Right lobe of liver (tissue), 6 donors: ENCODE data around the gene APH1B. TPM values are rescaled to one million over a fixed set of nuclear protein-coding genes. Genes with fewer than 3 reads are reported as not detected.

ENCODE experiments used
- ATAC-seq, 4 donors: fragments of 200-7000 bp; cut with Tn5 transposase; one replicate each; pipeline ENCODE4 v1.9.1; 2020; ENCODE audit warnings: mild to moderate bottlenecking in 4 of 4, moderate library complexity in 4 of 4
- DNase-seq, 3 donors: peaks; one replicate each; pipeline ENCODE4 v3.0.0-alpha.2; 2020
- H3K27ac ChIP-seq, 3 donors: fragments of 200-600 bp; one replicate each; pipeline ENCODE4 v1.8.0; 2022
- H3K27me3 ChIP-seq, 2 donors: fragments of 200-600 bp; one replicate each; pipeline ENCODE4 v1.8.0; 2022
- H3K36me3 ChIP-seq, 4 donors: fragments of 200-600 bp; sonication (generic) in 1 of 4; one replicate each; pipeline versions ENCODE4 v1.5.1 to v1.8.0; 2017 to 2022; ENCODE audit warnings: control low read depth in 1 of 4
- H3K4me1 ChIP-seq, 4 donors: fragments of 200-600 bp; sonication (generic) in 1 of 4; one replicate each; pipeline versions ENCODE4 v1.5.1 to v1.8.0; 2017 to 2022; ENCODE audit warnings: control low read depth in 1 of 4
- H3K4me3 ChIP-seq, 3 donors: fragments of 200-600 bp; one replicate each; pipeline ENCODE4 v1.8.0; 2022
- H3K9me3 ChIP-seq, 4 donors: fragments of 200-600 bp; sonication (generic) in 1 of 4; one replicate each; pipeline versions ENCODE4 v1.5.1 to v1.8.0; 2017 to 2022; ENCODE audit warnings: control low read depth in 1 of 4
- CTCF ChIP-seq, 4 donors: fragments of 200-600 bp in 3 of 4; fragments of 450-650 bp in 1 of 4; IDR thresholded peaks; one replicate each; pipeline versions ENCODE4 v1.5.1 to v1.8.0; 2016 to 2022; ENCODE audit warnings: antibody characterized with exemption in 4 of 4, mild to moderate bottlenecking in 2 of 4
- POLR2A ChIP-seq: fragments of 450-650 bp; IDR thresholded peaks from one replicate; pipeline ENCODE4 v1.6.1; 2017; ENCODE audit warnings: antibody characterized with exemption, mild to moderate bottlenecking
- WGBS: methylation state at CpG from one replicate; pipeline ENCODE4 v1.1.6; 2018; ENCODE audit warnings: low coverage, low lambda C conversion rate; ENCODE audit not compliant: insufficient coverage; ENCODE audit errors: missing lambda C conversion rate; 5-methylcytosine and 5-hydroxymethylcytosine counted together
- intact Hi-C, 2 donors: fragments of 100-400 bp; cut with DNase I; formaldehyde crosslinking; loops; one replicate each; pipeline versions ENCODE4 v1.11.2 to v1.14.1; 2022
- total RNA-seq, 6 experiments: library from RNA; depleted of rRNA in 2 of 6; stranded (reverse); fragments of >200 nt in 2 of 6; fragmentation: NEBNext Ultra II Directional in 3 of 6; extraction: Animal tissue kit (Norgen Biotek cat#: 25700) in 3 of 6; gene quantifications; one replicate each; pipeline versions ENCODE4 v1.1.0 to v1.2.4, GENCODE V29; 2016 to 2023
- donor health status: DM: no; HTN: yes; CAD: no.
- donor health status: DM: no; HTN: no; CAD: no.
- donor health status: DM: no; HTN: no; CAD: no.
- donor health status: DM: no; HTN: yes; CAD: no.
- donor health status: DM: no; HTN: yes; CAD: no.

Gene APH1B
- total RNA-seq, 6 experiments from 2014 or later = 2.2 to 7.4 (median 4.7) TPM

- DNase-seq = no peak
- Histone ChIP-seq H3K27ac (no peak overlapping the region), H3K36me3 (no peaks in the 10 kb centered on the region), H3K9me3 (no peaks in the 10 kb centered on the region), H3K27me3 (no peaks in the 10 kb centered on the region), H3K4me3 (no peak overlapping the region), H3K4me1 (no peaks in the 10 kb centered on the region)
- WGBS = 90% methylated on average over 15 of the region's 29 CpGs
- no peak for TF ChIP-seq POLR2A
- TF ChIP-seq CTCF (IDR thresholded peaks at IDR 0.05) = no peak
- no peak for ATAC-seq
- intact Hi-C loops = no loop called here
Observed at GRCh38 chr15:63321462-63321861, 44.1 kb downstream of the APH1B start.

- no peaks in the 10 kb centered on the region for H3K9me3 ChIP-seq
- TF ChIP-seq CTCF (IDR thresholded peaks at IDR 0.05) (no peak), POLR2A (no peak)
- H3K4me3 ChIP-seq = no peak overlapping the region
- whole genome bisulfite sequencing = 32% methylated on average over 3 of the region's 4 CpGs
- ATAC-seq (peak in 2 of 4 donors; percentile 14 to 35), DNase-seq (peak in 2 of 3 donors; percentile 40 to 53)
- no peak overlapping the region for H3K27ac ChIP-seq
- no peaks in the 10 kb centered on the region for H3K4me1 ChIP-seq
- no peaks in the 10 kb centered on the region for H3K36me3 ChIP-seq
- intact Hi-C loops = no loop called here
- H3K27me3 ChIP-seq = no peaks in the 10 kb centered on the region
Observed at GRCh38 chr15:63322541-63322940, 45.1 kb downstream of the APH1B start.

GRCh38 chr15:63323798-63324563 is 46.6 kb downstream of the APH1B start:
- TF ChIP-seq CTCF (IDR thresholded peaks at IDR 0.05) = no peak
- TF ChIP-seq POLR2A = no peak
- H3K27ac ChIP-seq = no peak overlapping the region

GRCh38 chr15:63324770-63325169 is 47.4 kb downstream of the APH1B start:
- intact Hi-C loops = no loop called here
- DNase-seq = no peak
- H3K36me3 ChIP-seq = no peaks in the 10 kb centered on the region
- no peak for TF ChIP-seq CTCF (IDR thresholded peaks at IDR 0.05)
- TF ChIP-seq POLR2A = no peak
- H3K9me3 ChIP-seq = no peaks in the 10 kb centered on the region
- no peaks in the 10 kb centered on the region for H3K27me3 ChIP-seq
- WGBS = 100% methylated on average over 3 of the region's 7 CpGs
- H3K27ac ChIP-seq = no peak overlapping the region
- no peak overlapping the region for H3K4me3 ChIP-seq
- no peaks in the 10 kb centered on the region for H3K4me1 ChIP-seq
- ATAC-seq = no peak

More at GRCh38 chr15:63323798-63324563, 46.6 kb downstream of the APH1B start:
- Histone ChIP-seq H3K4me3 (no peak overlapping the region), H3K27me3 (no peaks in the 10 kb centered on the region), H3K4me1 (no peaks in the 10 kb centered on the region), H3K9me3 (no peaks in the 10 kb centered on the region), H3K36me3 (no peaks in the 10 kb centered on the region)
- 85% methylated on average over 4 of the region's 9 CpGs for WGBS
- intact Hi-C loops = no loop called here
- DNase-seq = no peak
- no peak for ATAC-seq
